Cardiac muscle cell (in vitro differentiated cells and primary cell): Measurements from ENCODE around the gene STOML3. TPM values are rescaled to one million over a fixed set of nuclear protein-coding genes. Genes with fewer than 3 reads are reported as not detected.
A peak's percentile ranks its signal among the peaks of the same experiment; 100 is the strongest.

Experiments
- DNase-seq, 2 donors: peaks; one replicate each; pipeline versions ENCODE4 v3.0.0 to v3.0.0-alpha.2; 2010 to 2017; ENCODE audit warnings: low read depth in 1 of 2, low spot score in 1 of 2
- H3K27ac ChIP-seq: fragments of 200-600 bp; sonication (generic); 2 replicates; pipeline ENCODE4 v1.5.1; 2016
- H3K27me3 ChIP-seq: fragments of 200-600 bp; sonication (generic); 2 replicates; pipeline ENCODE4 v1.6.0; 2016; ENCODE audit warnings: control low read depth
- H3K36me3 ChIP-seq: fragments of 200-600 bp; sonication (generic); 2 replicates; pipeline ENCODE4 v1.5.1; 2016; ENCODE audit warnings: control low read depth
- H3K4me1 ChIP-seq: fragments of 200-600 bp; sonication (generic); 2 replicates; pipeline ENCODE4 v1.8.1; 2017; ENCODE audit warnings: low read depth, mild to moderate bottlenecking, mixed run types
- H3K4me3 ChIP-seq: fragments of 200-600 bp; sonication (generic); 2 replicates; pipeline ENCODE4 v1.5.1; 2016; ENCODE audit warnings: mild to moderate bottlenecking
- H3K9me3 ChIP-seq: fragments of 200-600 bp; sonication (generic); 2 replicates; pipeline ENCODE4 v1.5.1; 2017; ENCODE audit warnings: low read depth, mild to moderate bottlenecking, control low read depth
- polyA plus RNA-seq: library from polyadenylated mRNA; unstranded; fragments of >200 nt; fragmentation: Nextera tagmentation; extraction: Ambion mirVana; gene quantifications from 2 replicates; pipeline ENCODE4 v1.2.1, GENCODE V29; 2016
- total RNA-seq: library from RNA; depleted of rRNA; stranded (reverse); fragments of >200 nt; gene quantifications from 2 replicates; pipeline ENCODE4 v1.2.3, GENCODE V29; 2016
- TF ChIP-seq, protein P1 (sequence below): IDR thresholded peaks from 2 replicates; pipeline ENCODE4 v1.5.1; 2012; ENCODE audit warnings: low read depth, mild to moderate bottlenecking, low read length

STOML3 gene
- total and polyA plus RNA-seq, 2 experiments from 2014 or later: not detected

DNA sequence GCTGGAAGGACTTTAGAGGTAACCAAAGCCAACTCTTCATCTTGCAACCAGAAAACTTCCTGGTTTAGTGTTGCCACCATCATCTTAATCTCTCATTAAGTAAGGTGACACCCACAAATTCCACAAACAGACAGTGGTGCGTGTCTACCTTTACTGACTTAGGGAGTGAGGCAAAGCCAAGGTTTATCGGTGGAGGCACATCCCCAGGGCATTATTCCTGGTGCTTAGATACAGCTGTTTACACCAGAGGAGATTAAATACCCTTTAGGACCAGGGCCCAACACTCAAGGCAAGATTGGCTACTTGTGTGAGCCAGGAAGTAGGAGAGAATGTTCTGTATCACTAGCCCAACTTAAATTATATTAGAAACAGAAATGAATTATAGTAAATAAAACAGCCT is 9.5 kb downstream of the STOML3 start:
- no peaks in the 10 kb centered on the region for H3K27me3 ChIP-seq
- H3K4me1 ChIP-seq: no peaks in the 10 kb centered on the region
- DNase-seq: no peak
- TF ChIP-seq, protein P1, sequence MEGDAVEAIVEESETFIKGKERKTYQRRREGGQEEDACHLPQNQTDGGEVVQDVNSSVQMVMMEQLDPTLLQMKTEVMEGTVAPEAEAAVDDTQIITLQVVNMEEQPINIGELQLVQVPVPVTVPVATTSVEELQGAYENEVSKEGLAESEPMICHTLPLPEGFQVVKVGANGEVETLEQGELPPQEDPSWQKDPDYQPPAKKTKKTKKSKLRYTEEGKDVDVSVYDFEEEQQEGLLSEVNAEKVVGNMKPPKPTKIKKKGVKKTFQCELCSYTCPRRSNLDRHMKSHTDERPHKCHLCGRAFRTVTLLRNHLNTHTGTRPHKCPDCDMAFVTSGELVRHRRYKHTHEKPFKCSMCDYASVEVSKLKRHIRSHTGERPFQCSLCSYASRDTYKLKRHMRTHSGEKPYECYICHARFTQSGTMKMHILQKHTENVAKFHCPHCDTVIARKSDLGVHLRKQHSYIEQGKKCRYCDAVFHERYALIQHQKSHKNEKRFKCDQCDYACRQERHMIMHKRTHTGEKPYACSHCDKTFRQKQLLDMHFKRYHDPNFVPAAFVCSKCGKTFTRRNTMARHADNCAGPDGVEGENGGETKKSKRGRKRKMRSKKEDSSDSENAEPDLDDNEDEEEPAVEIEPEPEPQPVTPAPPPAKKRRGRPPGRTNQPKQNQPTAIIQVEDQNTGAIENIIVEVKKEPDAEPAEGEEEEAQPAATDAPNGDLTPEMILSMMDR: no peak
- no peak overlapping the region for H3K4me3 ChIP-seq
- no peaks in the 10 kb centered on the region for H3K36me3 ChIP-seq
- H3K9me3 ChIP-seq: no peaks in the 10 kb centered on the region
- no peak overlapping the region for H3K27ac ChIP-seq

DNA sequence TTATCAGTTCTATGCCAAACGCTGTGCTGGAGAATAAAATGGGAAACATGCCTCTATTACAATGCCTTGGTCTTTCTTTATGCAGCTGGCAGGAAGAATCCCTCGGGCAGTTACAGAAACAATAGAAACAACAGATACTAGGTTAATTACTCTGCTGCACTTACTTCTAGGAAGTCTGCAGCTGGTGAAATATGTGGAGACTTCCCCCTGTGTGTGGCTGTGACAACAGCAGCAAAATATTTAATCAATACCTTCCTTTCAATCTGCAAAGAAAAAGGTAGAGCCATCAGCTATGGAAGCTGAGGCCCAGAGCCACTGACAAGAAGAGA is 9.9 kb downstream of the STOML3 start:
- Histone ChIP-seq H3K36me3 (no peaks in the 10 kb centered on the region), H3K4me1 (no peaks in the 10 kb centered on the region), H3K27ac (no peak overlapping the region), H3K9me3 (no peaks in the 10 kb centered on the region), H3K27me3 (no peaks in the 10 kb centered on the region), H3K4me3 (no peak overlapping the region)
- TF ChIP-seq, protein P1: no peak
- no peak for DNase-seq

DNA sequence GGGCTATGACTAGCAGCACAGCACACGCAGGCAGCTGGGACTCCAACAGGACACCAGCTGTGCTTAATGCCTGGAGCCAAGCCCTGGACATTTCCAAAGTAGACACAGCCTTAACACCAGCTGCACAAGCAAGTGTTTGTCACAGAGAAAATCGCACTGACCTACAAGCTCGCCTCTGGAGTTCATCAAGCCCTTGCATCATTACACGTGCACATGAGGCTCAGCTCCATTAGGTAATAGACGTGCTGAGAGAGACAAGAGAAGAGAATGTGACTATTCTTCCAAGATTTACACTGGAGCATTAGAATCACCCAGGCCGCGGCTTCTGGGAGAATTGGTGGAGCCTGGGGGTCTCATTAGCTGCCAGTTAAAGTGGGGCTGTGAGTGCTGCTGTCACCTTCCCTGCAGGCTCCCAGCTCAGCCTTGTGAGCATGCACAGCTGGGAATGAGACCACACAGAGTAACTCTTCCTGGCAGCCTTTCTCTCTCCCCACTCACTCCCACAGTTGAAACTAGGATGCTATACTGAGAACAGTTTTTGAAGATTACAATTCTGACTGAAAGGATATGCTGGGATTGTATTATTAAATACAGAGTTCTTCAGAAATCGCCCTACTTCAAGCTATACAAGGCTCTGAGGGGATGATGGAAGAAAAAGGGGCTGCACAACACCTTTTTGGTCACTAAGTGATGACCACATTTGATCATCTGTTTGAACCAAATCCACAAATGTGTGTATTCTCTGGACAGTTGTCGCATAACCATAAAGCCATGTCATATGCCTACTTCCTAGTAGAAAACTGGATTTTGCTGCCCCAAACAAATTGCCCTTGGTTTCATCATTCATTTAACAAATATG is 10.5 kb downstream of the STOML3 start:
- no peaks in the 10 kb centered on the region for H3K36me3 ChIP-seq
- H3K27me3 ChIP-seq: no peaks in the 10 kb centered on the region
- DNase-seq: peak; percentile 8 to 36
- H3K27ac ChIP-seq: no peak overlapping the region
- H3K4me3 ChIP-seq: no peak overlapping the region
- TF ChIP-seq, protein P1: no peak
- no peaks in the 10 kb centered on the region for H3K9me3 ChIP-seq
- H3K4me1 ChIP-seq: no peaks in the 10 kb centered on the region

DNA sequence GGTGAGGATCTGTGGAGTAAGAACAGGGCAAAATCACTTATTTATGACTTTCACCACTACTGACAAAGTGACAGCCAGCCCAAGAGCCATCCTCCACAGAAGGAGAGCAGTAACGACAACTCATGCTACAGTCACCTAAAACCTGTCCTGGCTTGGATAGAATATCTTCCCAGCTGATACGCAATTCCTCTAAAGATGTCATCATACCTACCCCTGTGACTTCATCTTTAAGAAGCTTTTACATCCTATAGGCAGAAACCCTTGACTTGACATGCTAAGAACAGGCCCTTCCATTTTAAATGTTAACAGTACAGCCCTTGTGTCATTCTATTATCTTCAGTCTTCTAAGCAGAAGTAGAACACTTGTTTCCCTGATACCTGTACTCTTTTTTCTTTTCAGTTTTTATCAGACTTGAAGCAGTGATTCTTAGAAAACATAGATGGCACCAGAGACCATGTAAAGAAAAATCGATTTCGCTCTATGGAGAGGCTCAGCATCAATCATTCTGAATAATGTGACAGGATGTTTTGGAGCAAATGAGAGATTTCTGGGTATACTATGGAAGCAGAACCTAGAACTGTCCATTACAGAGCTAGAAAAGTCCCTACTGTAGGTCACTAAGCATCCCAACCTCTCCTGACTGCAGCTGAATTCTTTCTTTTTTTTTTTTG is 20.1 kb downstream of the STOML3 start:
- TF ChIP-seq, protein P1: no peak
- no peaks in the 10 kb centered on the region for H3K36me3 ChIP-seq
- H3K27me3 ChIP-seq: no peaks in the 10 kb centered on the region
- no peaks in the 10 kb centered on the region for H3K4me1 ChIP-seq
- no peak for DNase-seq
- H3K9me3 ChIP-seq: no peaks in the 10 kb centered on the region
- no peak overlapping the region for H3K27ac ChIP-seq
- no peak overlapping the region for H3K4me3 ChIP-seq

DNA sequence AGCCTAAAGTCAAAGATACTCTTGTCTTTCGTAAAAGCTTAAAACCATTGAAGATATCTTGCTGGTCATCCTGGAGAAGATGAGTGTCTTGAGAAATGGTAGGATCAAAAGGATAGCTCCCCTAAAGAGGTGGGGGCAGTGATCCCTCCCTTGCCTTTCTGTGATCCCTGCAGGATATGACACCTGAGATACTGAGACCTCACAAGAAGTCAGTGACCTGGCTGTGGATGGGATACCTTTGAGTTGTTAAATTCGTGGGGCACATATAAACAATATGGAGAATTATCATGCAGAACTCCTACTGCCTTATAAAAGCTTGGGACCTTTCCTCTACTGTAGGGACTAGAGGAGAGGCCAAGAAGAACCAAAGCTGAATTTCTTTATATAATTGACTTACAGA is 21.4 kb downstream of the STOML3 start:
- H3K27me3 ChIP-seq: no peaks in the 10 kb centered on the region
- no peaks in the 10 kb centered on the region for H3K36me3 ChIP-seq
- H3K9me3 ChIP-seq: no peaks in the 10 kb centered on the region
- TF ChIP-seq, protein P1: no peak
- H3K4me1 ChIP-seq: no peaks in the 10 kb centered on the region
- H3K27ac ChIP-seq: no peak overlapping the region
- no peak for DNase-seq
- H3K4me3 ChIP-seq: no peak overlapping the region
